Adrenal gland (tissue), 5 donors: ENCODE results near the gene STARD7.

Experiments
- POLR2A ChIP-seq, 2 donors: fragments of 450-650 bp; IDR thresholded peaks; one replicate each; pipeline ENCODE4 v1.6.1; 2017; ENCODE audit warnings: antibody characterized with exemption in 2 of 2, mild to moderate bottlenecking in 2 of 2, moderate library complexity in 1 of 2
- TF ChIP-seq, protein P1 (sequence below), 6 experiments: fragments of 450-650 bp in 4 of 6; fragments of 200-600 bp in 2 of 6; sonication (generic) in 1 of 6; IDR thresholded peaks; 1 replicate in 5 of 6; 2 replicates in 1 of 6; pipeline versions ENCODE4 v1.5.1 to v1.8.0; 2016 to 2021; ENCODE audit warnings: antibody characterized with exemption in 6 of 6, mild to moderate bottlenecking in 2 of 6, moderate library complexity in 1 of 6
- donor health status: DM: no; HTN: no; CAD: no.

DNA sequence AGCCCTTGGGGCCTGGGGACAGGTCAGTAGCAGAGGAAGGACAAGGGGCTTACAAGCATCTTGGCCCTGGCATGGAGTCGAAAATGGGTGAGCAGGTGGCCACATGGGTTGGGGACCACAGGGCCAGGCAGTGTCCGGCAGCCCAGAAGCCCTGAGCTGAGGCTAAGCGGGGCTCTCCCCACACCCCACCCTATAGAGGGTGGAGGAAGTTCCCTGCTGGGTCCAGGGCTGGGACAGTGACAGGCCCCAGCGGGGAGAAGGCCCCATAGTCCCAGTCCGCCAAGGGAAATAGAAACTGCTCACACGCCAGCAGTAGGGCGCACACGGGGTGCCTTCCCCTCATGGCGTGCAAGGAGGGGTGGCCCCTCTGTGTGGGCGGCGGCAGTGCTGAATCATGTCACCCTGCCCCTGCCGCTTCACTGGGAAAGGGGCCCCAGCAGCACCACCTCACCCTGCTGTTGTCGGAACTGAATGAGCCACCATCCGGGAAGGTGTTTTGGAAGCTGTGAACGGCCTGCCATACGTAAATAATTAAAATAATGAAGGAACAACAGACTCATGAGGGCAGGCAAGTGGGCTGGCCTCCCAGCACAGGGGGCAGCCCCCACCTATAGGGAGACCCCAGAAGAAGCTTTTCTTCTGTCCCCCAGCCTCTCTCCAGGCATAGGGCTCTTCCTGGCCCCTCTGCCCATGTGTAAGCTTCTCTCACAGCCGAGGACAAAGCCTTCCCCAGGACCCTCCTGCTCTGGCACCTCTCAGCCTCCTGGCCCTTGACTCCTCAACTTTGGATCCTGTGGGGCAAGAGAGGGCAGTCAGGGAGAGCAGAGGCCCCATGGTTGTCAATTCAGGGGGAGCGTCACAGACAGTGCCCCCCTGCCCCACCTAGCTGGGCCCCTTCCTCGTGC lies 50.7 kb downstream of the STARD7 start:
- TF ChIP-seq POLR2A (IDR thresholded peaks at IDR 0.05) = no peak
- TF ChIP-seq, protein P1, sequence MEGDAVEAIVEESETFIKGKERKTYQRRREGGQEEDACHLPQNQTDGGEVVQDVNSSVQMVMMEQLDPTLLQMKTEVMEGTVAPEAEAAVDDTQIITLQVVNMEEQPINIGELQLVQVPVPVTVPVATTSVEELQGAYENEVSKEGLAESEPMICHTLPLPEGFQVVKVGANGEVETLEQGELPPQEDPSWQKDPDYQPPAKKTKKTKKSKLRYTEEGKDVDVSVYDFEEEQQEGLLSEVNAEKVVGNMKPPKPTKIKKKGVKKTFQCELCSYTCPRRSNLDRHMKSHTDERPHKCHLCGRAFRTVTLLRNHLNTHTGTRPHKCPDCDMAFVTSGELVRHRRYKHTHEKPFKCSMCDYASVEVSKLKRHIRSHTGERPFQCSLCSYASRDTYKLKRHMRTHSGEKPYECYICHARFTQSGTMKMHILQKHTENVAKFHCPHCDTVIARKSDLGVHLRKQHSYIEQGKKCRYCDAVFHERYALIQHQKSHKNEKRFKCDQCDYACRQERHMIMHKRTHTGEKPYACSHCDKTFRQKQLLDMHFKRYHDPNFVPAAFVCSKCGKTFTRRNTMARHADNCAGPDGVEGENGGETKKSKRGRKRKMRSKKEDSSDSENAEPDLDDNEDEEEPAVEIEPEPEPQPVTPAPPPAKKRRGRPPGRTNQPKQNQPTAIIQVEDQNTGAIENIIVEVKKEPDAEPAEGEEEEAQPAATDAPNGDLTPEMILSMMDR (IDR thresholded peaks at IDR 0.05) = no peak
